Measurements from ENCODE around the gene ZBTB17. TPM values are rescaled to one million over a fixed set of nuclear protein-coding genes. Genes with fewer than 3 reads are reported as not detected.

Gene ZBTB17
- total and polyA plus RNA-seq, 10 of the 15 experiments (the other 5 are each of a cell fraction or from before 2014, with no cell fraction given): 0.87 to 59.4 (median 38.7) TPM

DNA sequence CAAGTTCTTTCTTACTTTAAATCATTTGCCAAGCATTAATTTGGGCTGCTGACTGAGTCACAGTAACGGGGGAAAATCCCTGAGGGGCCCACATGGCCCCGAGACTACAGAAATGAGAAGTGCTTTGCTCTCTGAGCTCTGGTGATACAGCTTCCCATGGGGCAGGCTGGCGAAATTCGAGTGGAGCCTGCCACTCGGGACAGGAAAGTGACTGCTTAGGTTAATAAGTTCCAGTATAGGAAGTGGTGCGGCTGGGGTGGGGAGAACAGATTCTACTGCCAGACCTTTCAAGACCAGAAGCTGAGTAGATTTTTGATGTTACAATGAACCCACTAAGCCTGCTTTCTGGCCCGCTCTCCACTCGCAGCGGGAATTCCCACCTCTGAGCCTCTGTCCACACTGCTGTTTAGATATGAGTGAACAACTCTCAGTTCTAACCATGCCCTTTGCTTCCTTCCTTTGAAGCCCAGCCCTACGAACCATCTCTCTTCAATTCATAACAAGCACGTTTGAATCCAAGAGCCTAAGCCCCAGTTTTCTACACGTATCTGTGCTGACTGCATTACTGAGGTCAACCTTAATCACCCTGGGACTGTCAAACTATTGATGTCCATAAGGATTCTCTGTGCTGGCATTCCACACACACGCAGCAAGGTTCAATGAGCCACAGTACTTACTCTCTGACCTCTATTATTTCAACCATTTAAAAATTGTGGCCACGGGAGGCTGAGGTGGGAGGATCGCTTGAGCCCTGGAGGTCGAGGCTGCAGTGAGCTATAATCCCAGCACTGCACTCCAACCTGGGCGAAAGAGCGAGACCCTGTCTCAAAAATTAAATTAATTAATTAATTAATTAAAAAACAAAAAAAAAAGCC, 9.6 kb downstream of the ZBTB17 start (continued):
- TF ChIP-seq HDAC2 (IDR thresholded peaks at IDR 0.05) (no peak), ESRRA (IDR thresholded peaks at IDR 0.05; ENCODE audit: low read length) (no peak), TCF12 (IDR thresholded peaks at IDR 0.05; ENCODE audit: low read depth, low read length) (no peak; the same call in 1 of the 2 replicates), POLR2AphosphoS2 (IDR thresholded peaks at IDR 0.05; ENCODE audit: low read depth, low read length) (no peak), TBL1XR1 (IDR thresholded peaks at IDR 0.05; ENCODE audit: low read depth, low read length) (peak; percentile 98), CREM (IDR thresholded peaks at IDR 0.05; ENCODE audit: low read depth) (peak; percentile 80), EZH2 (IDR thresholded peaks at IDR 0.05; ENCODE audit: borderline replicate concordance, control insufficient read depth, low read depth, low read length) (no peak), SMARCA5 (IDR thresholded peaks at IDR 0.05) (peak; percentile 67), KAT2A (conservative IDR thresholded peaks at IDR 0.05; ENCODE audit: control insufficient read depth, low read depth, low read length) (no peak), CEBPB (IDR thresholded peaks at IDR 0.05; ENCODE audit: borderline replicate concordance in 1 of 2, low read depth in 2 of 2, low read length in 2 of 2) (no peak), BRCA1 (IDR thresholded peaks at IDR 0.05; ENCODE audit: low read depth, low read length) (no peak), GABPA (IDR thresholded peaks at IDR 0.05; ENCODE audit: low read depth) (peak; percentile 61), PKNOX1 (IDR thresholded peaks at IDR 0.05) (0 out of 2 replicates have a peak, but pooled peaks have one; percentile 39), PRDM15 (CRISPR knock-in tag; IDR thresholded peaks at IDR 0.05) (no peak), CUX1 (IDR thresholded peaks at IDR 0.05; ENCODE audit: insufficient replicate concordance, low read depth, low read length) (no peak), ZNF207 (IDR thresholded peaks at IDR 0.05; ENCODE audit: borderline replicate concordance) (no peak; the same call in 1 of the 2 replicates), SMAD1 (IDR thresholded peaks at IDR 0.05; ENCODE audit: low read depth, partially characterized antibody) (peak; percentile 65), KDM1A (IDR thresholded peaks at IDR 0.05; ENCODE audit: borderline replicate concordance) (no peak), MAX (IDR thresholded peaks at IDR 0.05; ENCODE audit: low read depth, low read length) (no peak)
